ENCODE data around the gene NINJ2. TPM values are rescaled to one million over a fixed set of nuclear protein-coding genes. Genes with fewer than 3 reads are reported as not detected.

Gene NINJ2
- polyA plus RNA-seq, 3 donors = 32.9 to 92.7 (median 73.7) TPM

- Histone ChIP-seq H4K20me1 (ENCODE audit: insufficient read depth, low read length) (no peaks in the 10 kb centered on the region), H3K27me3 (ENCODE audit: control insufficient read depth in 2 of 2, insufficient read depth in 2 of 2, low read length in 2 of 2) (no peaks in the 10 kb centered on the region), H3K79me2 (ENCODE audit: insufficient read depth, low read length) (peaks cover 40% of the 10 kb centered on the region), H2AFZ (ENCODE audit: insufficient read depth, low read depth, low read length, poor library complexity, severe bottlenecking) (no peak overlapping the region), H3K4me3 (replicated peaks in 1 of 3; ENCODE audit: low read depth in 2 of 3, low read length in 3 of 3) (no peak overlapping the region), H3K9me3 (replicated peaks in 1 of 2; ENCODE audit: control insufficient read depth in 1 of 2, insufficient read depth in 1 of 2, low read length in 2 of 2) (no peaks in the 10 kb centered on the region), H3K36me3 (replicated peaks in 1 of 2; ENCODE audit: control insufficient read depth in 1 of 2, insufficient read depth in 2 of 2, low read length in 2 of 2) (no peaks in the 10 kb centered on the region), H3K27ac (ENCODE audit: low read depth in 1 of 2, low read length in 2 of 2) (peak overlapping the region in 1 of 2 donors; percentile 85), H3K4me2 (replicated peaks; ENCODE audit: extremely low read depth, low read length, poor library complexity, severe bottlenecking) (no peak overlapping the region), H3K9ac (ENCODE audit: insufficient read depth, low read length, poor library complexity, severe bottlenecking) (no peak overlapping the region), H3K4me1 (ENCODE audit: control insufficient read depth in 1 of 2, insufficient read depth in 2 of 2, low read length in 2 of 2) (peaks cover 88 to 92% of the 10 kb centered on the region in 2 donors)
- Mint-ChIP-seq H3K36me3 (peaks cover 3 to 7% of the 10 kb centered on the region in 2 donors), H3K4me1 (peaks cover 81% of the 10 kb centered on the region), H3K4me3 (no peak overlapping the region), H3K9me3 (no peaks in the 10 kb centered on the region), H3K27ac (peak overlapping the region in 5 of 7 donors; percentile 46 to 78 (median 63)), H3K27me3 (ENCODE audit: low read depth in 3 of 3) (no peaks in the 10 kb centered on the region)
- intact Hi-C loops (cut with micrococcal nuclease) = loop anchor here in 1 of 2 donors (5.0 kb wide), 2 partner anchors 33 to 112 kb away; partner anchors contain the start of gene WNK1
- no CpG with 5 or more reads among the region's 3 CpGs for WGBS (ENCODE audit: insufficient coverage)
- DNase-seq = no peak
- TF ChIP-seq CTCF (IDR thresholded peaks at IDR 0.05) = no peak
Observed at GRCh38 chr12:640773-641172, 22.5 kb downstream of the NINJ2 start.

- Histone ChIP-seq H3K4me3 (replicated peaks in 1 of 3; ENCODE audit: low read depth in 2 of 3, low read length in 3 of 3) (peak overlapping the region in 1 of 3 experiments; percentile 51), H3K27me3 (ENCODE audit: control insufficient read depth in 2 of 2, insufficient read depth in 2 of 2, low read length in 2 of 2) (no peaks in the 10 kb centered on the region), H2AFZ (ENCODE audit: insufficient read depth, low read depth, low read length, poor library complexity, severe bottlenecking) (no peak overlapping the region), H3K4me2 (replicated peaks; ENCODE audit: extremely low read depth, low read length, poor library complexity, severe bottlenecking) (no peak overlapping the region), H3K9me3 (replicated peaks in 1 of 2; ENCODE audit: control insufficient read depth in 1 of 2, insufficient read depth in 1 of 2, low read length in 2 of 2) (no peaks in the 10 kb centered on the region), H3K79me2 (ENCODE audit: insufficient read depth, low read length) (peaks cover 44% of the 10 kb centered on the region), H3K36me3 (replicated peaks in 1 of 2; ENCODE audit: control insufficient read depth in 1 of 2, insufficient read depth in 2 of 2, low read length in 2 of 2) (no peaks in the 10 kb centered on the region), H4K20me1 (ENCODE audit: insufficient read depth, low read length) (no peaks in the 10 kb centered on the region), H3K4me1 (ENCODE audit: control insufficient read depth in 1 of 2, insufficient read depth in 2 of 2, low read length in 2 of 2) (peaks cover 83 to 92% of the 10 kb centered on the region in 2 donors), H3K9ac (ENCODE audit: insufficient read depth, low read length, poor library complexity, severe bottlenecking) (no peak overlapping the region), H3K27ac (ENCODE audit: low read depth in 1 of 2, low read length in 2 of 2) (peak overlapping the region; percentile 54 to 85)
- DNase-seq = no peak
- peak overlapping the region in 6 of 7 donors; percentile 74 to 96 (median 86) for H3K27ac Mint-ChIP-seq
- H3K4me3 Mint-ChIP-seq = no peak overlapping the region
- H3K4me1 Mint-ChIP-seq = peaks cover 80% of the 10 kb centered on the region
- intact Hi-C loops (cut with micrococcal nuclease) = loop anchor here in 1 of 2 donors (5.0 kb wide), 2 partner anchors 33 to 112 kb away; partner anchors contain the start of gene WNK1
- TF ChIP-seq CTCF (IDR thresholded peaks at IDR 0.05) = no peak
- peaks cover 0 to 9% of the 10 kb centered on the region in 2 donors for H3K36me3 Mint-ChIP-seq
- 92% methylated on average over 2 of the region's 5 CpGs for WGBS (ENCODE audit: insufficient coverage)
- no peaks in the 10 kb centered on the region for H3K9me3 Mint-ChIP-seq
- no peaks in the 10 kb centered on the region for H3K27me3 Mint-ChIP-seq (ENCODE audit: low read depth in 3 of 3)
Observed at GRCh38 chr12:639988-640387, 23.3 kb downstream of the NINJ2 start.
